IPS-20b (cell line): ENCODE measurements around the gene SALL3.
"Not testable (repeated sequence)": the region's sequence is repeated elsewhere in the genome, so short reads cannot be mapped to it uniquely, and the experiment has no call there.

Experiments
- H3K27ac ChIP-seq: one replicate; pipeline ENCODE4 v1.5.1; 2013; ENCODE audit warnings: low read length
- H3K27me3 ChIP-seq: 2 replicates; pipeline ENCODE4 v1.6.1; 2013; ENCODE audit warnings: mild to moderate bottlenecking, low read length, inconsistent platforms; ENCODE audit not compliant: insufficient read depth
- H3K36me3 ChIP-seq: 2 replicates; pipeline ENCODE4 v1.6.1; 2013; ENCODE audit warnings: low read depth, mild to moderate bottlenecking, inconsistent platforms, low read length, moderate library complexity; ENCODE audit not compliant: insufficient read depth
- H3K4me1 ChIP-seq: 2 replicates; pipeline ENCODE4 v1.6.1; 2013; ENCODE audit warnings: mild to moderate bottlenecking, control low read depth, inconsistent platforms, low read length, moderate library complexity; ENCODE audit not compliant: insufficient read depth
- H3K4me3 ChIP-seq: 2 replicates; pipeline ENCODE4 v1.5.1; 2013; ENCODE audit warnings: mild to moderate bottlenecking, low read length, inconsistent platforms
- H3K9ac ChIP-seq: 2 replicates; pipeline ENCODE4 v1.6.1; 2013; ENCODE audit warnings: low read depth, mild to moderate bottlenecking, inconsistent platforms, low read length, moderate library complexity
- H3K9me3 ChIP-seq: 2 replicates; pipeline ENCODE4 v1.6.1; 2013; ENCODE audit warnings: mild to moderate bottlenecking, low read depth, low read length, inconsistent platforms; ENCODE audit not compliant: insufficient read depth

The SALL3 gene

DNA sequence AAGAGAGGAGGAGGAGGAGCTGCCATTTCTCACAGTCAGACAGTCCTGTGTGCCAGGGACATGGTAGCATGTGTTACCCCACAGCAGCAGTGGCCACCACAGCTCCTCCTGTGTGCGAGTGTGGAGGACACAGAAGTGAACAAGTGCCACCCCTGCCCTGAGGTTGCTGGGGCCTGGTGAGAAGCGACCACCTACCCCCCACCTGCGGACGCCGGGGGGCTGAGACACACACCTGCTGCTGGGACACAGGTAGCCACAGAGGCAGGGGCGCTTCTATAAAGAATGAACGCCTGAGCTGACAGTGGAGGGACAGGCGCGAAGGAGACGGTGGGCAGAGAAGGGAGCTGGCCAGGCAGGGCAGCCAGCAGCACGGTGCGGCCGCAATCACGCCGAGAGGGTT is 32.3 kb upstream of the SALL3 start:
- Histone ChIP-seq H3K36me3 (no peaks in the 10 kb centered on the region), H3K27me3 (peaks cover 8% of the 10 kb centered on the region), H3K27ac (no peak overlapping the region), H3K4me1 (peaks cover 3% of the 10 kb centered on the region; the same call in 1 of the 2 replicates), H3K9me3 (peaks cover 6% of the 10 kb centered on the region; the same call in 1 of the 2 replicates), H3K4me3 (no peak overlapping the region), H3K9ac (no peak overlapping the region)

DNA sequence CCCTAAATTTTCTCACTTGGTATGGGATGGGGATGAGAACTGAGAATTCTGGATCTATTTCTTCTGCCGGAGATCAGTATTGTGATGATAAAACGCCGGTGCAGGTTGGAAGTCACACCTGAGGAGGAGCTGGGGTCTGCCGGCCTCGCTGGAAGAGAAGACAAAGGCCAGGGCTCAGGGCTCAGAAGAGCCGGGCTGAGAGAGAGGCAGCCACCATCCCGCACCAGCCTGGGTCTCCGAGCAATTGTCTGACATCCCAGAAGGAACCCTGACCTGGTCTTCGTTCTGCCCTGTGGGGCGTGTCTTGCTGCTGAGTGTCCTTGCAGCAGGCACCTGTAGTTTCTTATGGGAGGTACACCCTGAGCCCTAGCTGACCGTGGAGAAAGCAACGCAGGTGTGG is 31.4 kb upstream of the SALL3 start:
- Histone ChIP-seq H3K9ac (no peak overlapping the region), H3K9me3 (peaks cover 5% of the 10 kb centered on the region; the same call in 1 of the 2 replicates), H3K36me3 (no peaks in the 10 kb centered on the region), H3K4me1 (peaks cover 3% of the 10 kb centered on the region; the same call in 1 of the 2 replicates), H3K27ac (no peak overlapping the region), H3K27me3 (peaks cover 8% of the 10 kb centered on the region), H3K4me3 (no peak overlapping the region)

DNA sequence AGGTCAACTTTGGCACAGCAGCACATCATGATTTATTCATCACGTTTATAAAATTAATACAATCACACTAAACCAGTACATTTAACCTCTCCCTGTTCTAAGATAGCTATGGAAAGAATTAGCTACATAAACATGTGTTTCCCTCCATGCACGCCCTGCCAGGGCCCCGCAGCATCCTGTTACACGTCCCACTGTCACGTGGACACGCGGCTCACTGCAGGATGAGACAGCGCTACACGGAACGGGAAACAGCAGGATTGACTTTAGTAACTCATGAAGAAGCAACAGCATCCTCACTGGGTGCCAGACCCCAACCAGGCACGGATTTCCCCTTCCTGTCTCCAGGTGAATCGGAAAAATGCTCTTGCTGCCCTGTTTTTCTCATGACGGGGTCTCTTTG is 30.9 kb upstream of the SALL3 start:
- H3K9me3 ChIP-seq = 0 out of 2 replicates have a peak, but pooled peaks cover under 1% of the 10 kb centered on the region
- H3K4me3 ChIP-seq = no peak overlapping the region
- no peak overlapping the region for H3K27ac ChIP-seq
- H3K36me3 ChIP-seq = no peaks in the 10 kb centered on the region
- H3K27me3 ChIP-seq = peaks cover 8% of the 10 kb centered on the region
- no peak overlapping the region for H3K9ac ChIP-seq
- peaks cover 3% of the 10 kb centered on the region; the same call in 1 of the 2 replicates for H3K4me1 ChIP-seq

DNA sequence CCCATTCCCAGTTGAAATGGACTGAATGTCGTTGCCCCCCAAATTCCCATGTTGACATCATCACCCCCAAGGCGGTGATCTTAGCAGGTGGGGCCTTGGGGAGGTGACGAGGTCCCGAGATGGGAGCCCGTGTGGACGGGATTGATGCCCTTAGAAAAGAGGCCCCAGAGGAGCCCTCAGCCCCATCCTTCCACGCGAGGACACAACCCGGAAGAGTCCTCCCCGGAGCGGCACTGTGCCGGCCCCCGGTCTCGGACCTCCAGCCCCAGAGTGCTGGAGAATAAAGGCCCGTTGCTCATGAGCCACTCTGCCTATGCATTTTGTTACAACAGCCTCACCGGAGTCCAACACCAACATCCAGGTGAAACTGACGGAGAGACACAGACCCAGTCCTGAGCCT is 30.4 kb upstream of the SALL3 start:
- Histone ChIP-seq H3K27ac (no peak overlapping the region), H3K9ac (no peak overlapping the region), H3K4me1 (peaks cover 3% of the 10 kb centered on the region; the same call in 1 of the 2 replicates), H3K4me3 (no peak overlapping the region), H3K27me3 (peaks cover 8% of the 10 kb centered on the region; the same call in 1 of the 2 replicates), H3K36me3 (no peaks in the 10 kb centered on the region), H3K9me3 (no peaks in the 10 kb centered on the region)

DNA sequence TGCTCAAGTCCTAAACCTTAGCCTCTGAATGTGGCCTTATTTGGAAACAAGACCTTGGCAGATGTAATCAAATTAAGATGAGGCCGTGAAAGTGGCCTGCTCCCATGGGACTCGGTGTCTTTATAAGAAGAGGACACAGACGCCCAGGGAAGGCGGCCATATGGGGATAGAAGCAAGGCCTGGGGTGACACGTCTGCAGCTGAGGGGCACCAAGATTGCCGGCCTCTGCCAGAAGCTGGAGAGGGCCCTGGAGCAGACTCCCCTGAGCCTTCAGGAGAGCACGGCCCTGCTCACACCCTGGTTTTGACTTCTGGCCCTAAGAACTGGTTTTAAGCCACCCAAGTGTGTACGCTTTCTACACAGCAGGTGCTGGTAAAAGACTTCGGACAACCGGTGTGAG is 29.2 kb upstream of the SALL3 start:
- Histone ChIP-seq H3K36me3 (no peaks in the 10 kb centered on the region), H3K27ac (no peak overlapping the region), H3K4me3 (no peak overlapping the region), H3K9ac (no peak overlapping the region), H3K9me3 (no peaks in the 10 kb centered on the region), H3K27me3 (peaks cover 8% of the 10 kb centered on the region; the same call in 1 of the 2 replicates), H3K4me1 (peaks cover 3% of the 10 kb centered on the region; the same call in 1 of the 2 replicates)

DNA sequence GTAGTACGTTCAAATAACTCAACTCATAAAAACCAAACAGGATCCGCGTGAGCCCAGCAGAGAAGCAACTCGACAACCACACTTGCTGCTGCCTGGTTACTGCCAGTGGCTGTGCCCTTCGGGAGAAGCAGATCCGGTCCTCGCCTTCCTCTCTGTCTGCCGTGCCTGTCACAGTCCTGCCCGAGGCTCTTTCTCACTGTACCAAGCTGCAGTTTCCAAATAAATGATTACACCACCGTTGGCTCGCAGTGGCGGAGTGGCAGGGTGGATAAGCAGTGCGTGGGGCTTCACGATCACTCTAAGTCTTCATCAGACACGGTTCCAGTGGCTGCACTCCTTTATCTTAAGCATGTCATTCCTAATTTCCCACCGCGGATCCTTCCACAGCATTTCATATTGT is 26.1 kb upstream of the SALL3 start:
- no peak overlapping the region for H3K27ac ChIP-seq
- no peaks in the 10 kb centered on the region for H3K4me1 ChIP-seq
- no peak overlapping the region for H3K4me3 ChIP-seq
- H3K9me3 ChIP-seq = no peaks in the 10 kb centered on the region
- H3K36me3 ChIP-seq = no peaks in the 10 kb centered on the region
- no peak overlapping the region for H3K9ac ChIP-seq
- H3K27me3 ChIP-seq = peaks cover 6% of the 10 kb centered on the region; the same call in 1 of the 2 replicates

DNA sequence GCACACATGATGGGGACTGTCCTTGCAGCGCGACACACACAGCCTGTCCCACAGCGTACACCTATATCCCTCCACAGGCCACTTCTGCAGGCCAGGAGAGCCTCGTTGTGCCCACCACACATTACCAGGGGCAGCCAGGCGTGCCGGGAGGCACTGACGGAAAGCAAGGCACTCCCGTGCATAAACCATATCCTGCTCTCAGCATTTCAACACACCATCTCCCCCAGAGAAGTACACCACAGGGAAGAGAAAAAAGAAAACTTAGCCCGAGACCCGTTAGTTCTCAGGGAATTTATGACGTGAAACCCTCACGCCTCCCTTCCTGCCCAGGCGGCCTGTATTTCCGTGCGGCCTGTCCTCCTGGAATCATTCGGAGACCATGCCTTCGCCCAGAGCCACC is 24.6 kb upstream of the SALL3 start:
- no peaks in the 10 kb centered on the region for H3K9me3 ChIP-seq
- no peaks in the 10 kb centered on the region for H3K4me1 ChIP-seq
- no peaks in the 10 kb centered on the region for H3K36me3 ChIP-seq
- no peak overlapping the region for H3K27ac ChIP-seq
- no peak overlapping the region for H3K9ac ChIP-seq
- no peak overlapping the region for H3K4me3 ChIP-seq
- no peaks in the 10 kb centered on the region for H3K27me3 ChIP-seq

DNA sequence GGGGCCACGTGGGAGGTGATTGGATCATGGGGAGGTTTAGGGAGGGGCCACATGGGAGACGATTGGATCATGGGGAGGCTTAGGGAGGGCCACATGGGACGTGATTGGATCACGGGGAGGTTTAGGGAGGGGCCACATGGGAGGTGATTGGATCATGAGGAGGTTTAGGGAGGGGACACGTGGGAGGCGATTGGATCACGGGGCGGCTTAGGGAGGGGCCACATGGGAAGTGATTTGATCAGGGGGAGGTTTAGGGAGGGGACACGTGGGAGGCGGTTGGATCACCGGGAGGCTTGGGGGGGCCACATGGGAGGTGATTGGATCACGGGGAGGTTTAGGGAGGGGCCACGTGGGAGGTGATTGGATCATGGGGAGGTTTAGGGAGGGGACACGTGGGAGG is 22.5 kb upstream of the SALL3 start:
- H3K27ac ChIP-seq = no peak overlapping the region
- no peaks in the 10 kb centered on the region for H3K27me3 ChIP-seq

DNA sequence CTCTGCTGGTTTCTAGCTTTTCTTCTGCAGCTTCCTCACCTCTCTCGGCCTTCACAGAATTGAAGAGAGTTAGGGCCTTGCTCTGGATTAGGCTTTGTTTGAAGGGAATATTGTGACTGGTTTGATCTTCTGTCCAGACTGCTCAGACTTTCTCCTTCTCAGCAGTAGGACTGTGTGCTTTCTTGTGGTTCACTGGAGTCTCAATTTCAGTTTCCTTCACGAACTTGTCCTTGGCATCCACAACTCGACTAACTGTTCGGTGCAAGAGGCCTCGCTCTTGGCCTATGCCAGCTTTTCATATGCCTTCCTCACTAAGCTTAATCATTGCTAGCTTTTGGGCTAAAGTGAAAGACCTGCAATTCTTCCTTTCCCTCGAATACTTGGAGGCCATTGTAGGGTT is 18.9 kb upstream of the SALL3 start:
- Histone ChIP-seq H3K9ac (no peak overlapping the region), H3K36me3 (no peaks in the 10 kb centered on the region), H3K27ac (no peak overlapping the region), H3K9me3 (peaks cover 14% of the 10 kb centered on the region; the same call in 1 of the 2 replicates), H3K4me1 (no peaks in the 10 kb centered on the region), H3K4me3 (no peak overlapping the region), H3K27me3 (no peaks in the 10 kb centered on the region)

More for the DNA sequence above, 22.5 kb upstream of the SALL3 start:
- H3K9ac ChIP-seq = no peak overlapping the region
- 0 out of 2 replicates have a peak, but pooled peaks cover 3% of the 10 kb centered on the region for H3K9me3 ChIP-seq
- H3K4me1 ChIP-seq = no peaks in the 10 kb centered on the region
- no peaks in the 10 kb centered on the region for H3K36me3 ChIP-seq
- no peak overlapping the region for H3K4me3 ChIP-seq

DNA sequence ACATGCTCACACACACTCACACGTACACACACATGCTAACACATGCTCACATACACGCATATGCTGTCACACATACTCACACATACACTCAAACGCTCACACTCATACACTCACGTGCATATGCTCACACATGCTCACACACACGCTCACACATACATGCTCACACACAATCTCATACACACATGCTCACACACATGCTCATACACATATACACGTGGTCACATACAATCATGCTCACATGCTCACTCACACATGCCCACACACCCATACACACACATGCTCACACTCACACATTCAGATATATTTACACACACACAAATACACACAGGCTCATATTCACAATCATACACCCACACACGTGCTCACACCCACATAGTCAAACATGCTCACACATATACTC is 17.5 kb upstream of the SALL3 start:
- peaks cover 14% of the 10 kb centered on the region; the same call in 1 of the 2 replicates for H3K9me3 ChIP-seq
- no peaks in the 10 kb centered on the region for H3K27me3 ChIP-seq
- H3K4me1 ChIP-seq = no peaks in the 10 kb centered on the region
- H3K36me3 ChIP-seq = no peaks in the 10 kb centered on the region
- no peak overlapping the region for H3K9ac ChIP-seq
- no peak overlapping the region for H3K4me3 ChIP-seq
- no peak overlapping the region for H3K27ac ChIP-seq

DNA sequence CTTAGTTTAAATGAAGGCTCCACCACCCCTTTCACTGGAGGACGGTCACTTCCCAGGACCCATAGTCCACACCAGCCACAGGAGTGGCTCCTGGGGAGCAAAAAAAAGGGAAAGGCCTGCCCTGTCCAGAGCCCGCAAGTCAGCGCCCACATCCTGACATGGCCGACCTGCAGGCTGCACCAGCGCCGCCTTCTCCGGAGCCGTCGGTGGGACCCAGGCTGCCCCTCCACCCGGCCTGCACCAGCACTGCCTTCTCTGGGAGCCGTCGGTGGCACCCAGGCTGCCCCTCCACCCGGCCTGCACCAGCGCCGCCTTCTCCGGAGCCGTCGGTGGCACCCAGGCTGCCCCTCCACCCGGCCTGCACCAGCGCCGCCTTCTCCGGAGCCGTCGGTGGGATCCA is 14.9 kb upstream of the SALL3 start:
- H3K36me3 ChIP-seq, H3K27me3 ChIP-seq, H3K4me1 ChIP-seq, H3K27ac ChIP-seq, H3K4me3 ChIP-seq, H3K9ac ChIP-seq: not testable (repeated sequence)
- peaks cover 14% of the 10 kb centered on the region; the same call in 1 of the 2 replicates for H3K9me3 ChIP-seq

DNA sequence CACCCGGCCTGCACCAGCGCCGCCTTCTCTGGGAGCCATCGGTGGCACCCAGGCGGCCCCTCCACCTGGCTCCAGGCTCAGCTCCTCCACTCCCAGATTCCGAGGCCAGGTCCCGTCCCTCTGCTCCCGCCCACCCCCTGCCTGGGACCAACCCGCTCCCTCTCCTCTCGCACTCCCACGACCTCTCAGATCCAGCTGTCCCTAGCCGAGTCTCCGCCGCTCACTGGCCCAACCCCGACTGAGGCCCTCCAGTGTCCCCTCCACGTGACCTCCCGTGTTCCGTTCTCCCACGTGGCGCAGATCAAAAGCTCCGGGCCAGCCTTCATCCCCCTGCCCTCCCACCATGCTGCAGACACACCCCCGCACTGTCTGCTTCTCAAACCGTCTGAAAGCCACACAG is 14.4 kb upstream of the SALL3 start:
- Histone ChIP-seq H3K27ac (no peak overlapping the region), H3K9ac (no peak overlapping the region), H3K27me3 (peaks cover 9% of the 10 kb centered on the region), H3K4me1 (no peaks in the 10 kb centered on the region), H3K9me3 (peaks cover 14% of the 10 kb centered on the region; the same call in 1 of the 2 replicates), H3K4me3 (no peak overlapping the region), H3K36me3 (no peaks in the 10 kb centered on the region)
